Endothelial cell of umbilical vein (primary cell): ENCODE measurements around the gene SH3D19.

Experiments used
- EZH2 ChIP-seq: IDR thresholded peaks from 2 replicates; pipeline ENCODE4 v1.6.1; 2012; ENCODE audit warnings: borderline replicate concordance, low read depth, mild to moderate bottlenecking, moderate library complexity, low read length, inconsistent platforms; ENCODE audit not compliant: severe bottlenecking
- GATA2 ChIP-seq: IDR thresholded peaks from 2 replicates; pipeline ENCODE4 v1.7.0; 2011; ENCODE audit warnings: low read depth, mild to moderate bottlenecking, moderate library complexity, mixed read lengths, low read length; ENCODE audit not compliant: insufficient read length, insufficient read depth
- JUN ChIP-seq: IDR thresholded peaks from 2 replicates; pipeline ENCODE4 v1.6.1; 2011; ENCODE audit warnings: borderline replicate concordance, low read depth; ENCODE audit not compliant: insufficient read length, insufficient read depth
- POLR2A ChIP-seq: IDR thresholded peaks from 2 replicates; pipeline ENCODE4 v1.6.1; 2012; ENCODE audit warnings: low read depth, mild to moderate bottlenecking, control low read depth, low read length
- POLR2AphosphoS5 ChIP-seq: IDR thresholded peaks from 2 replicates; pipeline ENCODE4 v1.6.1; 2012; ENCODE audit warnings: low read depth, mild to moderate bottlenecking, control low read depth, low read length, moderate library complexity; ENCODE audit not compliant: insufficient read depth
- TF ChIP-seq, protein P1 (sequence below), 2 donors: IDR thresholded peaks; 1 replicate in 1 of 2; 2 replicates in 1 of 2; pipeline ENCODE4 v1.5.1; 2011; ENCODE audit warnings: low read length in 2 of 2, mild to moderate bottlenecking in 2 of 2, moderate library complexity in 2 of 2, control low read depth in 1 of 2, inconsistent platforms in 1 of 2, low read depth in 1 of 2; ENCODE audit not compliant: insufficient read depth in 1 of 2; ENCODE audit errors: extremely low read depth in 1 of 2
- TF ChIP-seq, protein P2 (sequence below): IDR thresholded peaks from 2 replicates; pipeline ENCODE4 v1.6.1; 2011; ENCODE audit not compliant: insufficient read depth, insufficient read length

DNA sequence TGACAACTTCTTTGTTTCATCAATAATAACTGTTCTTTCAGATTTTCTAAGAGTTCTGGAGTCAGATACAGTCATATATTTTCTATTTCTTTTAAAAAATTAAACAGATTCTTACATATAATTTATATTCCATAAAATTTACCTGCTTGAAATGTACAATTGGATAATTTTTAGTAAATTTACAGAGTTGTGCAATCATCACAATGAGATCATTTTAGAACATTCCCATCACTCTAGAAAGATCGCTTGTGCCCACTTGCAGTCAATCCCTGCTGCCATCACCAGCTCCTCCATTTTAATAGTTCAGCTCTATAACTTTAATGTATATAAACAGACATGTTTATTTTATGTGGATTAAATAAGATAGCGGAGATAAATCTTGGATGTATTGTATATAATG lies 78.0 kb downstream of the SH3D19 start:
- TF ChIP-seq POLR2A (no peak), POLR2AphosphoS5 (no peak), GATA2 (no peak), EZH2 (no peak), JUN (no peak)
- TF ChIP-seq, protein P1, sequence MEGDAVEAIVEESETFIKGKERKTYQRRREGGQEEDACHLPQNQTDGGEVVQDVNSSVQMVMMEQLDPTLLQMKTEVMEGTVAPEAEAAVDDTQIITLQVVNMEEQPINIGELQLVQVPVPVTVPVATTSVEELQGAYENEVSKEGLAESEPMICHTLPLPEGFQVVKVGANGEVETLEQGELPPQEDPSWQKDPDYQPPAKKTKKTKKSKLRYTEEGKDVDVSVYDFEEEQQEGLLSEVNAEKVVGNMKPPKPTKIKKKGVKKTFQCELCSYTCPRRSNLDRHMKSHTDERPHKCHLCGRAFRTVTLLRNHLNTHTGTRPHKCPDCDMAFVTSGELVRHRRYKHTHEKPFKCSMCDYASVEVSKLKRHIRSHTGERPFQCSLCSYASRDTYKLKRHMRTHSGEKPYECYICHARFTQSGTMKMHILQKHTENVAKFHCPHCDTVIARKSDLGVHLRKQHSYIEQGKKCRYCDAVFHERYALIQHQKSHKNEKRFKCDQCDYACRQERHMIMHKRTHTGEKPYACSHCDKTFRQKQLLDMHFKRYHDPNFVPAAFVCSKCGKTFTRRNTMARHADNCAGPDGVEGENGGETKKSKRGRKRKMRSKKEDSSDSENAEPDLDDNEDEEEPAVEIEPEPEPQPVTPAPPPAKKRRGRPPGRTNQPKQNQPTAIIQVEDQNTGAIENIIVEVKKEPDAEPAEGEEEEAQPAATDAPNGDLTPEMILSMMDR (IDR thresholded peaks at IDR 0.05; ENCODE audit: extremely low read depth in 1 of 2, insufficient read depth in 1 of 2, low read depth in 1 of 2, low read length in 2 of 2), result no peak
- TF ChIP-seq, protein P2, sequence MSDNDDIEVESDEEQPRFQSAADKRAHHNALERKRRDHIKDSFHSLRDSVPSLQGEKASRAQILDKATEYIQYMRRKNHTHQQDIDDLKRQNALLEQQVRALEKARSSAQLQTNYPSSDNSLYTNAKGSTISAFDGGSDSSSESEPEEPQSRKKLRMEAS, result no peak
